Panc1 (cell line): ENCODE data around the gene PPP1R15B. TPM values are rescaled to one million over a fixed set of nuclear protein-coding genes. Genes with fewer than 3 reads are reported as not detected.

ENCODE experiments used
- ATAC-seq: fragments of 200-7000 bp; cut with Tn5 transposase; 2 replicates; pipeline ENCODE4 v1.9.1; 2020; ENCODE audit warnings: mild to moderate bottlenecking, moderate library complexity
- BruUV-seq: library from RNA; stranded (reverse); fragments of 400-500 nt; replicated peaks from 2 replicates; lab custom pipeline; 2021; lab: Mats Ljungman, UMichigan
- CTCF ChIA-PET: fragments of 300-600 bp; sonication (Branson Sonifier 250); formaldehyde crosslinking; loops from one replicate; lab custom pipeline; 2022; ENCODE audit warnings: antibody characterized with exemption; lab: Charles Lee
- POLR2A ChIA-PET: fragments of 300-600 bp; sonication (Branson Sonifier 250); formaldehyde crosslinking; loops from one replicate; lab custom pipeline; 2022; ENCODE audit warnings: antibody characterized with exemption; lab: Charles Lee
- DNase-seq: peaks from one replicate; pipeline ENCODE4 v3.0.0-alpha.2; 2010; ENCODE audit warnings: low read depth, low spot score
- H3K27ac ChIP-seq: 2 replicates; pipeline ENCODE4 v1.5.1; 2011; ENCODE audit warnings: mild to moderate bottlenecking, low read length, inconsistent platforms
- H3K27me3 ChIP-seq: fragments of 200-500 bp; sonication (Bioruptor generic); 2 replicates; pipeline ENCODE4 v1.6.0; 2014; ENCODE audit warnings: low read length, inconsistent platforms; ENCODE audit not compliant: control insufficient read depth, insufficient read depth
- H3K36me3 ChIP-seq: fragments of 200-500 bp; sonication (Bioruptor generic); 2 replicates; pipeline ENCODE4 v1.5.1; 2014; ENCODE audit warnings: inconsistent platforms, mild to moderate bottlenecking, low read length, moderate library complexity; ENCODE audit not compliant: control insufficient read depth, insufficient read depth
- H3K4me1 ChIP-seq: 2 replicates; pipeline ENCODE4 v1.5.1; 2011; ENCODE audit warnings: inconsistent platforms, mild to moderate bottlenecking, low read length, moderate library complexity; ENCODE audit not compliant: control insufficient read depth, insufficient read depth
- H3K4me3 ChIP-seq, 2 experiments: 2 replicates each; pipeline ENCODE4 v1.5.1; 2011 to 2012; ENCODE audit warnings: low read depth in 2 of 2, low read length in 2 of 2, mild to moderate bottlenecking in 2 of 2, inconsistent platforms in 1 of 2, moderate library complexity in 1 of 2
- H3K9me3 ChIP-seq: fragments of 200-500 bp; sonication (Bioruptor generic); 2 replicates; pipeline ENCODE4 v1.5.1; 2014; ENCODE audit warnings: low read depth, mild to moderate bottlenecking, inconsistent platforms, low read length, moderate library complexity; ENCODE audit not compliant: control insufficient read depth, insufficient read depth
- POLR2AphosphoS5 ChIP-seq: IDR thresholded peaks from 2 replicates; pipeline ENCODE4 v1.6.1; 2012; ENCODE audit warnings: mild to moderate bottlenecking, low read depth, low read length, moderate library complexity
- REST ChIP-seq, 2 experiments: IDR thresholded peaks; 2 replicates each; pipeline ENCODE4 v1.6.1; 2011 to 2012; ENCODE audit warnings: low read depth in 2 of 2, control low read depth in 1 of 2, low read length in 1 of 2, mild to moderate bottlenecking in 1 of 2, moderate library complexity in 1 of 2; ENCODE audit not compliant: insufficient read depth in 1 of 2
- SIN3A ChIP-seq: IDR thresholded peaks from 2 replicates; pipeline ENCODE4 v1.6.1; 2012; ENCODE audit warnings: low read depth, mild to moderate bottlenecking, low read length, moderate library complexity, borderline replicate concordance; ENCODE audit not compliant: insufficient read depth
- TCF7L2 ChIP-seq: IDR thresholded peaks from 2 replicates; pipeline ENCODE4 v1.6.1; 2011; ENCODE audit warnings: mild to moderate bottlenecking, low read depth, low read length, inconsistent platforms
- in situ Hi-C: cut with HindIII; loops from 2 replicates; pipeline ENCODE4 v1.10.0; 2016; ENCODE audit warnings: low sequenced_read_pairs, low pct_unique_long_range_greater_than_20kb
- intact Hi-C: fragments of 100-400 bp; cut with micrococcal nuclease; formaldehyde crosslinking; loops from one replicate; pipeline ENCODE4 v1.10.0; 2022; ENCODE audit not compliant: unreplicated experiment
- total RNA-seq: library from RNA; stranded (reverse); gene quantifications from one replicate; pipeline ENCODE4 v1.2.1, GENCODE V29; 2021; ENCODE audit not compliant: unreplicated experiment
- TF ChIP-seq, protein P1 (sequence below): fragments of 450-650 bp; IDR thresholded peaks from 2 replicates; pipeline ENCODE4 v1.5.1; 2017; ENCODE audit warnings: mild to moderate bottlenecking

PPP1R15B gene
- total RNA-seq, 1 experiment from 2014 or later, result 51.1 TPM

DNA sequence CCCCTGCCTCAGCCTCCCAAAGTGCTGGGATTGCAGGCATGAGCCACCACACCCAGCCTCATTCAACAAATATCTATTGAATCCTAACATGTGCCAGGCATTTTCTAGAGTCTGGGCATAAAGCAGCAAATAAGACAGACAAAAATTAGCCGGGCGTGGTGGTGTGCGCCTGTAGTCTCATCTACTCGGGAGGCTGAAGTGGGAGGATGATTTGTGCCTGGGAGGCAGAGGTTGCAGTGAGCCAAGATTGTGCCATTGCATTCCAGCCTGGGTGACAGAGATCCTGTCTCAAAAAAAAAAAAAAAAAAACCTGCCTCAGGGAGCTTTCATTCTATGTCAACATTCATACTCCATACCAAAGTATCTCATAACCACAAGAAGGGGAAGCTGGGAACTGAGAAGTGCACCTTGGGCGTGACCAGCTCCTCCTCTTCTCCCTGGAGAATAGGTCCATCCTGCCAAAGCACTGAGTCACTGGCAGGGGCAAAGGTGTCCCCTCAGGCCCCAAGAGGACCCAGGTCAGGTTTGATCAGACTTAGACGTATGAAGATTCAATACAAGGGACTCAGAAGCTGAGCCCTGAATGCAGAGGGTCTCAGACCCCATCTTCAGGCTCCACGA lies 36.8 kb upstream of the PPP1R15B start:
- H3K36me3 ChIP-seq, result no peaks in the 10 kb centered on the region
- H3K4me1 ChIP-seq, result peaks cover 3% of the 10 kb centered on the region; the same call in 1 of the 2 replicates
- no peak for ATAC-seq
- ChIA-PET POLR2A (interaction anchor here (0.5 kb wide), 1 partner anchor 33 kb away, joined by 10 read pairs; no protein-coding TSS in a partner anchor), CTCF (interaction anchor here (0.6 kb wide), 1 partner anchor 370 kb away, joined by 5 read pairs; no protein-coding TSS in a partner anchor)
- BruUV-seq, result no TSS peak
- no peaks in the 10 kb centered on the region for H3K9me3 ChIP-seq
- no peak for DNase-seq
- H3K27me3 ChIP-seq, result no peaks in the 10 kb centered on the region
- no peak overlapping the region for H3K27ac ChIP-seq
- intact Hi-C loops (no loop called here), in situ Hi-C loops (no loop called here)
- no peak overlapping the region for H3K4me3 ChIP-seq
- no peak for TF ChIP-seq TCF7L2

DNA sequence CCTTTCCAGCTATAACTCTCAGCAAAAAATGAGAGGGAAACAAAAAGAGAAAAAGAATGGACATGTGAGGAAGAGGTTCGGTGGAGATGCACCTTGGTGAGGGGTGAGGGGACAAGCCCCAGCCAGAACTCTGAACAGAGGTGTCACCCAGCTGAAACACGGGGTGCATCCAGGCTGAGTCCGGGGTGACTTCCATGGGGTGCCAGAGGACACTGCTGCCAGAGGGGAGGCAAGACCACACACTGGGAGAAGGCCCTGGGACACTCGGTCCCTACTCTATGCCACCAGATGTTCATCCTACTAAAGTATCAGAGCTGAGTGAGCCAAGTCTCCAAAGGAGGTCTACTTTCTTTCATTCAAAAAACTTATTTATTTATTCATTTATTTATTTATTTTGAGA lies 36.1 kb upstream of the PPP1R15B start:
- intact Hi-C loops (no loop called here), in situ Hi-C loops (no loop called here)
- ChIA-PET POLR2A (no interaction called here), CTCF (interaction anchor here (1.8 kb wide), 1 partner anchor 56 kb away, joined by 9 read pairs; no protein-coding TSS in a partner anchor)
- no peak for DNase-seq
- Histone ChIP-seq H3K4me1 (peaks cover 3% of the 10 kb centered on the region; the same call in 1 of the 2 replicates), H3K36me3 (no peaks in the 10 kb centered on the region), H3K27me3 (no peaks in the 10 kb centered on the region), H3K4me3 (no peak overlapping the region), H3K27ac (no peak overlapping the region), H3K9me3 (no peaks in the 10 kb centered on the region)
- no peak for TF ChIP-seq POLR2AphosphoS5
- no peak for TF ChIP-seq REST (IDR thresholded peaks at IDR 0.05; ENCODE audit: insufficient read depth in 1 of 2, low read depth in 2 of 2, low read length in 1 of 2)
- TF ChIP-seq, protein P1, sequence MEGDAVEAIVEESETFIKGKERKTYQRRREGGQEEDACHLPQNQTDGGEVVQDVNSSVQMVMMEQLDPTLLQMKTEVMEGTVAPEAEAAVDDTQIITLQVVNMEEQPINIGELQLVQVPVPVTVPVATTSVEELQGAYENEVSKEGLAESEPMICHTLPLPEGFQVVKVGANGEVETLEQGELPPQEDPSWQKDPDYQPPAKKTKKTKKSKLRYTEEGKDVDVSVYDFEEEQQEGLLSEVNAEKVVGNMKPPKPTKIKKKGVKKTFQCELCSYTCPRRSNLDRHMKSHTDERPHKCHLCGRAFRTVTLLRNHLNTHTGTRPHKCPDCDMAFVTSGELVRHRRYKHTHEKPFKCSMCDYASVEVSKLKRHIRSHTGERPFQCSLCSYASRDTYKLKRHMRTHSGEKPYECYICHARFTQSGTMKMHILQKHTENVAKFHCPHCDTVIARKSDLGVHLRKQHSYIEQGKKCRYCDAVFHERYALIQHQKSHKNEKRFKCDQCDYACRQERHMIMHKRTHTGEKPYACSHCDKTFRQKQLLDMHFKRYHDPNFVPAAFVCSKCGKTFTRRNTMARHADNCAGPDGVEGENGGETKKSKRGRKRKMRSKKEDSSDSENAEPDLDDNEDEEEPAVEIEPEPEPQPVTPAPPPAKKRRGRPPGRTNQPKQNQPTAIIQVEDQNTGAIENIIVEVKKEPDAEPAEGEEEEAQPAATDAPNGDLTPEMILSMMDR, result no peak
- TF ChIP-seq TCF7L2, result no peak
- ATAC-seq, result no peak
- BruUV-seq, result no TSS peak

- ChIA-PET CTCF (interaction anchor here (0.6 to 2.1 kb wide), 8 partner anchors 25 to 69 kb away, joined by 3 to 15 read pairs (median 4); partner anchors contain the start of genes MDM4 and PIK3C2B), POLR2A (no interaction called here)
- no peak for ATAC-seq
- TF ChIP-seq POLR2AphosphoS5 (no peak), SIN3A (no peak), TCF7L2 (no peak), REST (IDR thresholded peaks at IDR 0.05; ENCODE audit: insufficient read depth in 1 of 2, low read depth in 2 of 2, low read length in 1 of 2) (no peak)
- TF ChIP-seq, protein P1, result no peak
- in situ Hi-C loops (no loop called here), intact Hi-C loops (no loop called here)
- Histone ChIP-seq H3K4me1 (peaks cover 3% of the 10 kb centered on the region; the same call in 1 of the 2 replicates), H3K27me3 (no peaks in the 10 kb centered on the region), H3K36me3 (no peaks in the 10 kb centered on the region), H3K4me3 (no peak overlapping the region), H3K9me3 (no peaks in the 10 kb centered on the region), H3K27ac (no peak overlapping the region)
- no peak for DNase-seq
- BruUV-seq, result no TSS peak
These were observed 35.6 kb upstream of the PPP1R15B start for GRCh38 chr1:204447190-204447589.
